SK-N-SH (cell line): ENCODE measurements around the gene FIBP. TPM values are rescaled to one million over a fixed set of nuclear protein-coding genes. Genes with fewer than 3 reads are reported as not detected.

Experiments
- CTCF ChIA-PET: fragments of 300-600, 350-600 bp; formaldehyde crosslinking; extraction: SDS; loops from one replicate; lab custom pipeline; 2021; lab: Yijun Ruan, JAX
- POLR2A ChIA-PET: fragments of 350-600 bp; sonication (Branson Sonifier 250); formaldehyde crosslinking; extraction: SDS; loops from one replicate; lab custom pipeline; 2020; ENCODE audit warnings: antibody characterized with exemption, inconsistent platforms; lab: Yijun Ruan, JAX
- DNase-seq: peaks from one replicate; pipeline ENCODE4 v3.0.0; 2012
- H2AFZ ChIP-seq: fragments of 200-600 bp; sonication (generic); 2 replicates; pipeline ENCODE4 v1.8.1; 2016; ENCODE audit warnings: antibody characterized with exemption, mild to moderate bottlenecking, low read depth
- H3F3A ChIP-seq: fragments of 200-600 bp; sonication (generic); replicated peaks from 2 replicates; pipeline ENCODE3; 2016; ENCODE audit warnings: antibody characterized with exemption, mild to moderate bottlenecking; ENCODE audit not compliant: insufficient read depth
- H3K27ac ChIP-seq, 2 experiments: fragments of 200-500 bp in 1 of 2; fragments of 200-600 bp in 1 of 2; sonication (Bioruptor generic) in 1 of 2; sonication (generic), shearing (Covaris generic) in 1 of 2; 2 replicates each; pipeline versions ENCODE4 v1.5.1 to v1.6.1; 2014 to 2016; ENCODE audit warnings: low read depth in 2 of 2, inconsistent platforms in 1 of 2, low read length in 1 of 2, mild to moderate bottlenecking in 1 of 2, mixed read lengths in 1 of 2
- H3K27me3 ChIP-seq: fragments of 200-600 bp; sonication (generic), shearing (Covaris generic); 2 replicates; pipeline ENCODE4 v1.6.1; 2016; ENCODE audit warnings: mixed run types; ENCODE audit not compliant: insufficient read depth
- H3K36me3 ChIP-seq, 2 experiments: fragments of 200-500 bp in 1 of 2; fragments of 200-600 bp in 1 of 2; sonication (Bioruptor generic) in 1 of 2; sonication (generic) in 1 of 2; replicated peaks in 1 of 2; 2 replicates each; pipeline versions ENCODE3 to v1.5.1; 2014 to 2016; ENCODE audit warnings: low read length in 1 of 2, mild to moderate bottlenecking in 1 of 2; ENCODE audit not compliant: insufficient read depth in 2 of 2, control insufficient read depth in 1 of 2
- H3K4me1 ChIP-seq, 2 experiments: fragments of 200-500 bp in 1 of 2; fragments of 200-600 bp in 1 of 2; sonication (Bioruptor generic) in 1 of 2; sonication (generic), shearing (Covaris generic) in 1 of 2; 2 replicates each; pipeline versions ENCODE4 v1.5.1 to v1.6.1; 2014 to 2016; ENCODE audit warnings: low read depth in 1 of 2, low read length in 1 of 2, mixed run types in 1 of 2; ENCODE audit not compliant: insufficient read depth in 2 of 2, control insufficient read depth in 1 of 2
- H3K4me2 ChIP-seq: fragments of 200-600 bp; sonication (generic), shearing (Covaris generic); 2 replicates; pipeline ENCODE4 v1.6.1; 2017; ENCODE audit warnings: mixed run types
- H3K4me3 ChIP-seq, 2 experiments: fragments of 200-500 bp in 1 of 2; fragments of 200-600 bp in 1 of 2; sonication (Bioruptor generic) in 1 of 2; sonication (generic), shearing (Covaris generic) in 1 of 2; 2 replicates each; pipeline versions ENCODE4 v1.5.1 to v1.8.1; 2014 to 2016; ENCODE audit warnings: low read depth in 2 of 2, inconsistent platforms in 1 of 2, low read length in 1 of 2, mild to moderate bottlenecking in 1 of 2, mixed read lengths in 1 of 2, moderate library complexity in 1 of 2
- H3K79me2 ChIP-seq: fragments of 200-600 bp; sonication (generic); 2 replicates; pipeline ENCODE4 v1.8.1; 2017; ENCODE audit warnings: mild to moderate bottlenecking; ENCODE audit not compliant: insufficient read depth
- H3K9ac ChIP-seq: fragments of 200-600 bp; sonication (generic); 2 replicates; pipeline ENCODE4 v1.6.1; 2017; ENCODE audit warnings: mixed run types
- H3K9me2 ChIP-seq: fragments of 200-600 bp; sonication (generic); 2 replicates; pipeline ENCODE4 v1.6.1; 2017; ENCODE audit warnings: mixed run types
- H3K9me3 ChIP-seq: fragments of 200-600 bp; sonication (generic); 2 replicates; pipeline ENCODE4 v1.6.1; 2017; ENCODE audit warnings: mixed run types, mild to moderate bottlenecking, moderate library complexity
- H4K20me1 ChIP-seq: fragments of 200-600 bp; sonication (generic); 2 replicates; pipeline ENCODE4 v1.6.1; 2017; ENCODE audit warnings: mild to moderate bottlenecking, mixed run types; ENCODE audit not compliant: insufficient read depth
- CHD2 ChIP-seq: fragments of 150-350 bp; IDR thresholded peaks from 2 replicates; pipeline ENCODE4 v1.6.1; 2018; ENCODE audit warnings: low read length; ENCODE audit not compliant: partially characterized antibody
- ELF1 ChIP-seq: IDR thresholded peaks from 2 replicates; pipeline ENCODE4 v1.4.0; 2012
- EP300 ChIP-seq, 2 experiments: IDR thresholded peaks; 2 replicates each; pipeline versions ENCODE4 v1.4.0 to v1.6.1; 2012; ENCODE audit warnings: borderline replicate concordance in 1 of 2, low read depth in 1 of 2, low read length in 1 of 2
- FOXJ3 ChIP-seq: sonication (generic); formaldehyde crosslinking; IDR thresholded peaks from 2 replicates; pipeline ENCODE4 v1.5.1; 2020; ENCODE audit warnings: mild to moderate bottlenecking, missing genetic modification reagents
- GABPA ChIP-seq: IDR thresholded peaks from 2 replicates; pipeline ENCODE4 v1.4.0; 2012; ENCODE audit warnings: low read depth, mild to moderate bottlenecking
- JUND ChIP-seq: IDR thresholded peaks from 2 replicates; pipeline ENCODE4 v1.4.0; 2012
- NFIC ChIP-seq: IDR thresholded peaks from 2 replicates; pipeline ENCODE4 v1.4.0; 2012; ENCODE audit warnings: borderline replicate concordance
- NRF1 ChIP-seq: IDR thresholded peaks from 2 replicates; pipeline ENCODE4 v1.6.1; 2012; ENCODE audit warnings: low read depth, mild to moderate bottlenecking, low read length
- POLR2AphosphoS5 ChIP-seq: IDR thresholded peaks from 2 replicates; pipeline ENCODE4 v1.6.1; 2012; ENCODE audit warnings: low read depth, low read length
- RAD21 ChIP-seq: IDR thresholded peaks from 2 replicates; pipeline ENCODE4 v1.6.1; 2012; ENCODE audit warnings: mild to moderate bottlenecking, low read length
- RCOR1 ChIP-seq: fragments of 150-350 bp; IDR thresholded peaks from 2 replicates; pipeline ENCODE4 v1.6.1; 2017; ENCODE audit warnings: antibody characterized with exemption, low read length
- RFX5 ChIP-seq: IDR thresholded peaks from 2 replicates; pipeline ENCODE4 v1.6.1; 2012; ENCODE audit warnings: mild to moderate bottlenecking, improper control_type of control experiment, low read length
- SIN3A ChIP-seq: IDR thresholded peaks from 2 replicates; pipeline ENCODE4 v1.6.1; 2012; ENCODE audit warnings: low read depth, mild to moderate bottlenecking, low read length, moderate library complexity, borderline replicate concordance
- SMC3 ChIP-seq: IDR thresholded peaks from 2 replicates; pipeline ENCODE4 v1.6.1; 2012; ENCODE audit warnings: low read depth, low read length, improper control_type of control experiment
- YY1 ChIP-seq: IDR thresholded peaks from 2 replicates; pipeline ENCODE4 v1.4.0; 2012; ENCODE audit warnings: low read depth, mild to moderate bottlenecking
- WGBS: methylation state at CpG from one replicate; pipeline ENCODE4 v1.1.6; 2017; ENCODE audit warnings: low lambda C conversion rate; 5-methylcytosine and 5-hydroxymethylcytosine counted together
- polyA plus RNA-seq, 3 experiments: library from polyadenylated mRNA; depleted of rRNA; stranded (reverse); fragments of >200 nt; gene quantifications; 2 replicates each; pipeline ENCODE4 v1.2.3, GENCODE V29; 2012
- TF ChIP-seq, protein P1 (sequence below): IDR thresholded peaks from 2 replicates; pipeline ENCODE4 v1.6.1; 2012; ENCODE audit warnings: mild to moderate bottlenecking, low read depth, low read length, moderate library complexity
- TF ChIP-seq, protein P2 (sequence below): fragments of 200-600 bp; sonication (generic); IDR thresholded peaks from 2 replicates; pipeline ENCODE4 v1.6.1; 2017; ENCODE audit warnings: antibody characterized with exemption, mild to moderate bottlenecking, moderate library complexity
- TF ChIP-seq, protein P3 (sequence below): IDR thresholded peaks from 2 replicates; pipeline ENCODE4 v1.4.0; 2012; ENCODE audit warnings: low read depth
- TF ChIP-seq, protein P4 (sequence below): IDR thresholded peaks from 2 replicates; pipeline ENCODE4 v1.4.0; 2012; ENCODE audit warnings: low read depth, borderline replicate concordance

Gene FIBP
- polyA plus RNA-seq, 1 of the 3 experiments (the other 2 are of a cell fraction): 190 TPM

DNA sequence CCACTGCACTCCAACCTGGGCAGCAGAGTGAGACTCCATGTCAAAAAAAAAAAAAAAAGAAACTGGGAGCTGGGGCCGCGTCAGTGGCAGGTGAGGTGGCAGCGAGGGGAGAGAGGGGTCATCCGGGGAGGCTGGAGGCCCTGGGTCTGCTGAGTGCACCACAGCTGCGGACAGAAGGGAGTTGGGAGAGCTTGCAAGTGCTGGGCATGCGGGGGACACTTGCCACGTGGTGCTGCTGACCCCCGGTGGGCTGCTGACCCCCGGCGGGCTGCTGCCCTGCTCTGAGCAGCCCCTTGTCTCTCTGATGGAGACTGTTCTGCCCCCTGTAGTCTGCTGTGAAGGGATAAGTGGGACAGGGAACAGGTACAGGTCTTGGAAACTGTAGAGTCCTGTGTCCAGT lies 33.6 kb upstream of the FIBP start:
- Histone ChIP-seq H3K9me3 (no peaks in the 10 kb centered on the region), H3K4me3 (no peak overlapping the region), H3K36me3 (peaks cover 12 to 27% of the 10 kb centered on the region in 2 experiments), H3K9ac (no peak overlapping the region), H3K79me2 (peaks cover 48% of the 10 kb centered on the region), H4K20me1 (0 out of 2 replicates have a peak, but pooled peaks cover 4% of the 10 kb centered on the region), H3K27ac (no peak overlapping the region), H3F3A (peaks cover 32% of the 10 kb centered on the region), H3K4me1 (peaks cover 21 to 32% of the 10 kb centered on the region in 2 experiments; a peak in 3 of 4 replicates), H2AFZ (no peak overlapping the region)
- 98% methylated on average over 8 of the region's 10 CpGs for WGBS
- DNase-seq: no peak
- CTCF ChIA-PET: interaction anchor here (1.4 to 5.5 kb wide), 3 partner anchors 10 to 37 kb away, joined by 3 to 22 read pairs (median 20); no protein-coding TSS in a partner anchor
- POLR2A ChIA-PET: no interaction called here
- TF ChIP-seq, protein P1, sequence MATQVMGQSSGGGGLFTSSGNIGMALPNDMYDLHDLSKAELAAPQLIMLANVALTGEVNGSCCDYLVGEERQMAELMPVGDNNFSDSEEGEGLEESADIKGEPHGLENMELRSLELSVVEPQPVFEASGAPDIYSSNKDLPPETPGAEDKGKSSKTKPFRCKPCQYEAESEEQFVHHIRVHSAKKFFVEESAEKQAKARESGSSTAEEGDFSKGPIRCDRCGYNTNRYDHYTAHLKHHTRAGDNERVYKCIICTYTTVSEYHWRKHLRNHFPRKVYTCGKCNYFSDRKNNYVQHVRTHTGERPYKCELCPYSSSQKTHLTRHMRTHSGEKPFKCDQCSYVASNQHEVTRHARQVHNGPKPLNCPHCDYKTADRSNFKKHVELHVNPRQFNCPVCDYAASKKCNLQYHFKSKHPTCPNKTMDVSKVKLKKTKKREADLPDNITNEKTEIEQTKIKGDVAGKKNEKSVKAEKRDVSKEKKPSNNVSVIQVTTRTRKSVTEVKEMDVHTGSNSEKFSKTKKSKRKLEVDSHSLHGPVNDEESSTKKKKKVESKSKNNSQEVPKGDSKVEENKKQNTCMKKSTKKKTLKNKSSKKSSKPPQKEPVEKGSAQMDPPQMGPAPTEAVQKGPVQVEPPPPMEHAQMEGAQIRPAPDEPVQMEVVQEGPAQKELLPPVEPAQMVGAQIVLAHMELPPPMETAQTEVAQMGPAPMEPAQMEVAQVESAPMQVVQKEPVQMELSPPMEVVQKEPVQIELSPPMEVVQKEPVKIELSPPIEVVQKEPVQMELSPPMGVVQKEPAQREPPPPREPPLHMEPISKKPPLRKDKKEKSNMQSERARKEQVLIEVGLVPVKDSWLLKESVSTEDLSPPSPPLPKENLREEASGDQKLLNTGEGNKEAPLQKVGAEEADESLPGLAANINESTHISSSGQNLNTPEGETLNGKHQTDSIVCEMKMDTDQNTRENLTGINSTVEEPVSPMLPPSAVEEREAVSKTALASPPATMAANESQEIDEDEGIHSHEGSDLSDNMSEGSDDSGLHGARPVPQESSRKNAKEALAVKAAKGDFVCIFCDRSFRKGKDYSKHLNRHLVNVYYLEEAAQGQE: no peak
- TF ChIP-seq SIN3A: no peak
- no peak for TF ChIP-seq RAD21
- no peak for TF ChIP-seq JUND
- TF ChIP-seq SMC3: no peak
- TF ChIP-seq NRF1: no peak
- TF ChIP-seq RCOR1: no peak
- no peak for TF ChIP-seq FOXJ3 (CRISPR knock-in tag)
- no peak for TF ChIP-seq CHD2
- no peak for TF ChIP-seq POLR2AphosphoS5
- TF ChIP-seq, protein P2, sequence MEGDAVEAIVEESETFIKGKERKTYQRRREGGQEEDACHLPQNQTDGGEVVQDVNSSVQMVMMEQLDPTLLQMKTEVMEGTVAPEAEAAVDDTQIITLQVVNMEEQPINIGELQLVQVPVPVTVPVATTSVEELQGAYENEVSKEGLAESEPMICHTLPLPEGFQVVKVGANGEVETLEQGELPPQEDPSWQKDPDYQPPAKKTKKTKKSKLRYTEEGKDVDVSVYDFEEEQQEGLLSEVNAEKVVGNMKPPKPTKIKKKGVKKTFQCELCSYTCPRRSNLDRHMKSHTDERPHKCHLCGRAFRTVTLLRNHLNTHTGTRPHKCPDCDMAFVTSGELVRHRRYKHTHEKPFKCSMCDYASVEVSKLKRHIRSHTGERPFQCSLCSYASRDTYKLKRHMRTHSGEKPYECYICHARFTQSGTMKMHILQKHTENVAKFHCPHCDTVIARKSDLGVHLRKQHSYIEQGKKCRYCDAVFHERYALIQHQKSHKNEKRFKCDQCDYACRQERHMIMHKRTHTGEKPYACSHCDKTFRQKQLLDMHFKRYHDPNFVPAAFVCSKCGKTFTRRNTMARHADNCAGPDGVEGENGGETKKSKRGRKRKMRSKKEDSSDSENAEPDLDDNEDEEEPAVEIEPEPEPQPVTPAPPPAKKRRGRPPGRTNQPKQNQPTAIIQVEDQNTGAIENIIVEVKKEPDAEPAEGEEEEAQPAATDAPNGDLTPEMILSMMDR: no peak
- no peak for TF ChIP-seq EP300 (IDR thresholded peaks at IDR 0.05; ENCODE audit: borderline replicate concordance in 1 of 2, low read depth in 1 of 2, low read length in 1 of 2)
- TF ChIP-seq NFIC: no peak
- TF ChIP-seq, protein P3, sequence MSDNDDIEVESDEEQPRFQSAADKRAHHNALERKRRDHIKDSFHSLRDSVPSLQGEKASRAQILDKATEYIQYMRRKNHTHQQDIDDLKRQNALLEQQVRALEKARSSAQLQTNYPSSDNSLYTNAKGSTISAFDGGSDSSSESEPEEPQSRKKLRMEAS: no peak
- TF ChIP-seq ELF1: no peak
- TF ChIP-seq, protein P4, sequence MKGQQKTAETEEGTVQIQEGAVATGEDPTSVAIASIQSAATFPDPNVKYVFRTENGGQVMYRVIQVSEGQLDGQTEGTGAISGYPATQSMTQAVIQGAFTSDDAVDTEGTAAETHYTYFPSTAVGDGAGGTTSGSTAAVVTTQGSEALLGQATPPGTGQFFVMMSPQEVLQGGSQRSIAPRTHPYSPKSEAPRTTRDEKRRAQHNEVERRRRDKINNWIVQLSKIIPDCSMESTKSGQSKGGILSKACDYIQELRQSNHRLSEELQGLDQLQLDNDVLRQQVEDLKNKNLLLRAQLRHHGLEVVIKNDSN: no peak
- TF ChIP-seq GABPA: no peak
- no peak for TF ChIP-seq RFX5
- no peak for TF ChIP-seq YY1
- TF ChIP-seq, all 33 proteins: peak for 0
- H3K4me2 ChIP-seq: no peak overlapping the region
- H3K27me3 ChIP-seq: no peaks in the 10 kb centered on the region
- H3K9me2 ChIP-seq: no peaks in the 10 kb centered on the region
